OCI-LY3 (cell line): Measurements from ENCODE around the gene RHBDL1.

Experiments
- H2AFZ ChIP-seq: fragments of 200-600, 300-600 bp; shearing (Covaris generic); 2 replicates; pipeline ENCODE4 v1.6.0; 2014; ENCODE audit warnings: antibody characterized with exemption, low read depth, low read length
- H3K27ac ChIP-seq: fragments of 200-600, 300-600 bp; sonication (generic); 2 replicates; pipeline ENCODE4 v1.5.1; 2014; ENCODE audit warnings: mild to moderate bottlenecking, low read length, moderate library complexity, mixed read lengths
- H3K27me3 ChIP-seq: fragments of 200-600, 300-600 bp; sonication (generic); 2 replicates; pipeline ENCODE4 v1.6.1; 2014; ENCODE audit warnings: low read depth, low read length, mixed read lengths
- H3K36me3 ChIP-seq: fragments of 200-600, 300-600 bp; sonication (generic); replicated peaks from 2 replicates; pipeline ENCODE3; 2014; ENCODE audit warnings: low read depth, low read length, mixed read lengths
- H3K4me1 ChIP-seq: fragments of 300-600, 200-600 bp; sonication (generic); 2 replicates; pipeline ENCODE4 v1.6.1; 2014; ENCODE audit warnings: low read length, mixed read lengths
- H3K4me2 ChIP-seq: fragments of 200-600, 300-600 bp; sonication (generic); 2 replicates; pipeline ENCODE4 v1.6.1; 2014; ENCODE audit warnings: low read length, mixed read lengths
- H3K4me3 ChIP-seq: fragments of 300-600, 200-600 bp; sonication (generic); 2 replicates; pipeline ENCODE4 v1.5.1; 2014; ENCODE audit warnings: antibody characterized with exemption, mild to moderate bottlenecking, low read length, moderate library complexity
- H3K79me2 ChIP-seq: fragments of 300-600, 200-600 bp; shearing (Covaris generic); 2 replicates; pipeline ENCODE4 v1.6.1; 2014; ENCODE audit warnings: mild to moderate bottlenecking, low read length, mixed read lengths
- H3K9ac ChIP-seq: fragments of 300-600, 200-600 bp; shearing (Covaris generic); 2 replicates; pipeline ENCODE4 v1.6.0; 2014; ENCODE audit warnings: mild to moderate bottlenecking, low read length, moderate library complexity
- H3K9me3 ChIP-seq: fragments of 200-600, 300-600 bp; shearing (Covaris generic); 2 replicates; pipeline ENCODE4 v1.6.1; 2014; ENCODE audit warnings: low read length, mixed read lengths; ENCODE audit not compliant: insufficient read depth
- H4K20me1 ChIP-seq: fragments of 200-600, 300-600 bp; sonication (generic); 2 replicates; pipeline ENCODE4 v1.6.1; 2016; ENCODE audit warnings: low read length, mixed read lengths; ENCODE audit not compliant: insufficient read depth
- EZH2phosphoT487 ChIP-seq: fragments of 200-600 bp; shearing (Covaris generic); IDR thresholded peaks from 2 replicates; pipeline ENCODE4 v1.6.1; 2018; ENCODE audit warnings: antibody characterized with exemption, mixed run types, low read depth
- TF ChIP-seq, protein P1 (sequence below): fragments of 200-600, 300-600 bp; sonication (generic); IDR thresholded peaks from 2 replicates; pipeline ENCODE4 v1.5.1; 2014; ENCODE audit warnings: antibody characterized with exemption, low read length, low read depth

The RHBDL1 gene

DNA sequence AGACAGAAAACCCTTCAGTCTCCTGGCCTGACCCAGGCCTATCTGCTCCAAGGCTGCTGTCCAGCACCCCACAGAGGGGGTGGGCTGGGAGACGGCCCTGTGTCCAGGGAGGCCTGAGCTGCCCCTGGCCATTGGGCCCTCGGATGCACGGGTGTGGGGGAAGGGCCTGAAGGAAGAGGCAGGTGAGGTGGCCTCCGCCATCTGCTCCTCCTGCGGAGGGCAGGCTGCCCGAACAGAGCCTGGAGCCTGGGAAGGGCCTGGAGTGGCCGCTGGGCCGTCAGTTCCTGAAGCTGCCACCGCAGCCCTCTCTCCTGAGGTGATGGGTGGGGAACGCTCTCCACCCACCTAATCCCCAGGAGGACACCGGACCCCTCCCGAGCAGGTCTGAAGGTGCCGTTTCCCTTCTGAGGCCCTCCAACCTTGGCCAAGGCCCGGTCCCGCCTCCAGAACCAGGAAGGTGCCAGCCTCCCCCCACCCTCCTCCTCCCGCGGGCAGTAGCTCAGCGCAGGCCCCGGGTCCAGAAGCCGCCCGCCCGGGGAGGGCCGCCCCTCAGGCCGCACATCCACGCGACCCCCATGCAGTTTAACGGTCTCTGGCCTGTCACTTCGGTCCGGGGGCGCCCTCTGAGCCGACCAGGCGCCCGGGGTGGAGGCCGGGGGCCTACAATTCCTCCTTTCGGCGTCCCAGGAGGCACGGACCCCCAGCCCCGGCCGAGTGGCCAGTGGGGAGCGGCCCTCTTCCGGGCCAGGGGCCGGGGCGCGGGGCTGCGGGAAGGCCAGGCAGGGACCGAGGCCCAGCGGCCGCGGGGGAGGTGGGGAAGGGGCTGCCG, 29.3 kb downstream of the RHBDL1 start:
- no peak overlapping the region for H3K9ac ChIP-seq
- H3K4me2 ChIP-seq: no peak overlapping the region
- no peak overlapping the region for H3K4me3 ChIP-seq

DNA sequence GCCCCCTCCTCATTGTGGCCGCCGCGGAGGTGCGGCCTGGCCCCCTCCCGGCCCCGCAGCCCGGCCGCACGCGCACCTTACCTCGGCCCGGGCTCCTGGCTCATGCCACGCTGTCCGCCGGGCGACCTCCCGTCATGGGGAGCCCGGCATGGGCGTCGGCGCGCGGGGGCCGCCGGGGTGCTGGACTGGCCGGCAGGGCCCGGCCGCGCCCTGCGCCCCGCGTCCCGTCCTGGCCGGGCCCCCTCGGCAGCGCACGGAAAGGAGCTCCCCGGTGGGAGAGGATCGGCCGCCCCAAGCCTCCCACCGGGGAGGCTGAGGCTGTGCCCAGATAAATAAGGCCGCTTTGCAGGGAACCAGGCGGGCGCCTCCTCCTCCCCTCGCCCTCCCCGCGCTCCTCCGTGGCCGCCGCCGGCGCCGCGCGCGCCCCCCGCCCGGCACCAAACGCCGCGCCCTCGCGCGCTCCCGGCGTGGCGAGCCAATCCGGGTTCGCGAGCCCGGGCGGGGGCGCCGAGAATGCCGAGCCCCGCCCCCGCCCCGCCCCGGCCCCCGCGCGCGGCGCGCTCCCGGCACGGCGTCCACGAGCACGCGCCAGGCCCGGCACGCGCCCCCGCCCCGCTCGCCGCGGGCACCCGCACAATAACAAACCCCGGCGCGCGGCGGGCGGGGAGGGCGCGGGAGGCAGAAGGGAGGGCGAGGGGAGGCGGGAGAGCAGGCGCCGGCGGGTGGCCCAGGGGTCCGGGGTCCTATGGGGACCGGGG, 30.1 kb downstream of the RHBDL1 start, which contains the start of gene FBXL16:
TSS of gene FBXL16 (minus strand) at position 371 of the 758 bp plus-strand sequence. CDS start 8,396 bp downstream, outside the sequence.
- TF ChIP-seq, protein P1, sequence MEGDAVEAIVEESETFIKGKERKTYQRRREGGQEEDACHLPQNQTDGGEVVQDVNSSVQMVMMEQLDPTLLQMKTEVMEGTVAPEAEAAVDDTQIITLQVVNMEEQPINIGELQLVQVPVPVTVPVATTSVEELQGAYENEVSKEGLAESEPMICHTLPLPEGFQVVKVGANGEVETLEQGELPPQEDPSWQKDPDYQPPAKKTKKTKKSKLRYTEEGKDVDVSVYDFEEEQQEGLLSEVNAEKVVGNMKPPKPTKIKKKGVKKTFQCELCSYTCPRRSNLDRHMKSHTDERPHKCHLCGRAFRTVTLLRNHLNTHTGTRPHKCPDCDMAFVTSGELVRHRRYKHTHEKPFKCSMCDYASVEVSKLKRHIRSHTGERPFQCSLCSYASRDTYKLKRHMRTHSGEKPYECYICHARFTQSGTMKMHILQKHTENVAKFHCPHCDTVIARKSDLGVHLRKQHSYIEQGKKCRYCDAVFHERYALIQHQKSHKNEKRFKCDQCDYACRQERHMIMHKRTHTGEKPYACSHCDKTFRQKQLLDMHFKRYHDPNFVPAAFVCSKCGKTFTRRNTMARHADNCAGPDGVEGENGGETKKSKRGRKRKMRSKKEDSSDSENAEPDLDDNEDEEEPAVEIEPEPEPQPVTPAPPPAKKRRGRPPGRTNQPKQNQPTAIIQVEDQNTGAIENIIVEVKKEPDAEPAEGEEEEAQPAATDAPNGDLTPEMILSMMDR: no peak
- no peak for TF ChIP-seq EZH2phosphoT487
- no peaks in the 10 kb centered on the region for H3K9me3 ChIP-seq
- no peaks in the 10 kb centered on the region for H3K4me1 ChIP-seq
- H3K27me3 ChIP-seq: peaks cover 13% of the 10 kb centered on the region
- no peak within 1 kb of the TSS for H3K27ac ChIP-seq
- no peak within 1 kb of the TSS for H3K4me3 ChIP-seq
- H3K9ac ChIP-seq: no peak within 1 kb of the TSS
- H3K36me3 ChIP-seq: no peaks in the 10 kb centered on the region
- H3K4me2 ChIP-seq: no peak within 1 kb of the TSS
- no peaks in the 10 kb centered on the region for H4K20me1 ChIP-seq
- H2AFZ ChIP-seq: no peak within 1 kb of the TSS
- no peaks in the 10 kb centered on the region for H3K79me2 ChIP-seq

More for the DNA sequence above, 29.3 kb downstream of the RHBDL1 start:
- peaks cover 5% of the 10 kb centered on the region; the same call in 1 of the 2 replicates for H3K27me3 ChIP-seq
- H3K9me3 ChIP-seq: no peaks in the 10 kb centered on the region
- no peaks in the 10 kb centered on the region for H3K79me2 ChIP-seq
- TF ChIP-seq EZH2phosphoT487: no peak
- TF ChIP-seq, protein P1: no peak
- H3K36me3 ChIP-seq: no peaks in the 10 kb centered on the region
- H3K4me1 ChIP-seq: no peaks in the 10 kb centered on the region
- no peaks in the 10 kb centered on the region for H4K20me1 ChIP-seq
- no peak overlapping the region for H2AFZ ChIP-seq
- no peak overlapping the region for H3K27ac ChIP-seq

DNA sequence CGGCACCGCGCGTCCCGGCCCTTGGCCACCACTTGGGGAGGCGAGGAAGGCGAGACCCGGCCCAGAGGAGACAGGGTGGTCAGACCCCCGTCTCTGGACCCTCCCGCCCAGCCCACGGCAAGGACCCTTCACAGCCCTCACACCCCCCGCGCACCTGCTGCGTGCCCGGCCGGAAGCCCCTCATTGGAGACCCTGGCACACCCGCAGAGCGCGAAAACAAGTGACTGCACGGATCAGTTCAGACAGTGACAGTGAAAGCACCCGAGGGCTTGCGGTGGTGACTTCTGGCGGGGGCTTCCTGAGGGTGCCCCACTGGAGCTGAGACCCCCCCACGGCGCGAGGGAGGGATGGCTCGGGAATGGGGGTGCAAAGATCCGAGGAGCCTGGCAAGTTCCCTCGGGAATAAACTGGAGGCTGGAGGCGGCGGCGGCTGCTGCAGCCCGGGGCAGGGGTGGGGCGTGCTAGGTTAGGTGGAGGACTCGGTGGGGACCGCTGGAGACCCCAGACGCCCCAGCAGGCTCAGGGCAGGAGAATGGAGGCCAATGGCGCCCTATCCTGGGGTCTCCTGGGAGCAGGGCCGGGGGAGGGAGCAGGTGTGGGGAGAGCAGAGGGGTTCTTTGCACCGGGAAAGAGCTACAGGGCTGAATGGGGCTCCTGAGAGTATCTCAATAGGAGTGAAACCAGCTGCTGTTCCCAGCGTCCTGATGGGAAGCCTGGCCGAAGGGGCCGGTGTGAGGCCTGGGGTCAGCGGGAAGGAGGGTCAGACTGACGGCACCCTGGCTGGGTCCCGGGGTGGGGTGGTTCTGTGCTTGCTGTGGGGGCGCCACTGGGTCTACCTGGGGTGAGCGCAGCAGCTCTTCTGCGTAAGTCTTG, 31.0 kb downstream of the RHBDL1 start:
- Histone ChIP-seq H3K27ac (no peak overlapping the region), H3K4me1 (no peaks in the 10 kb centered on the region; the same call in 1 of the 2 replicates), H3K9ac (no peak overlapping the region), H4K20me1 (no peaks in the 10 kb centered on the region), H3K4me2 (no peak overlapping the region), H3K9me3 (no peaks in the 10 kb centered on the region), H3K4me3 (no peak overlapping the region), H2AFZ (no peak overlapping the region), H3K79me2 (no peaks in the 10 kb centered on the region), H3K36me3 (no peaks in the 10 kb centered on the region), H3K27me3 (peaks cover 18% of the 10 kb centered on the region)
- TF ChIP-seq EZH2phosphoT487: no peak
- TF ChIP-seq, protein P1: no peak
